HG02610 (cell line): ENCODE measurements around the gene IRF5.

Experiments
- ATAC-seq: cut with Tn5 transposase; IDR thresholded peaks from one replicate; pipeline ENCODE4 v1.9.1; 2021; ENCODE audit warnings: mild to moderate bottlenecking, moderate library complexity; ENCODE audit not compliant: unreplicated experiment

The IRF5 gene

GRCh38 chr7:128919881-128920799 lies 17.6 kb upstream of the IRF5 start:
- ATAC-seq = no peak

- ATAC-seq = no peak
Measured at GRCh38 chr7:128920913-128921582, 16.7 kb upstream of the IRF5 start.

GRCh38 chr7:128921866-128922440 lies 15.8 kb upstream of the IRF5 start:
- ATAC-seq = no peak

GRCh38 chr7:128922496-128923410 lies 15.0 kb upstream of the IRF5 start:
- no peak for ATAC-seq

- ATAC-seq = no peak
Measured at GRCh38 chr7:128923411-128923800, 14.3 kb upstream of the IRF5 start.

GRCh38 chr7:128924707-128925588 lies 12.8 kb upstream of the IRF5 start:
- ATAC-seq = no peak

- no peak for ATAC-seq
Measured at GRCh38 chr7:128928159-128928813, 9.4 kb upstream of the IRF5 start.

GRCh38 chr7:128928882-128929788 lies 8.6 kb upstream of the IRF5 start:
- no peak for ATAC-seq

- ATAC-seq = no peak
Measured at GRCh38 chr7:128931190-128931798, 6.4 kb upstream of the IRF5 start.

- no peak for ATAC-seq
Measured at GRCh38 chr7:128931965-128932861, 5.5 kb upstream of the IRF5 start.

GRCh38 chr7:128932862-128933179 lies 4.9 kb upstream of the IRF5 start:
- no peak for ATAC-seq

- peak; percentile 43 for ATAC-seq
Measured at GRCh38 chr7:128933180-128933891, 4.4 kb upstream of the IRF5 start.

GRCh38 chr7:128934361-128935341 lies 3.1 kb upstream of the IRF5 start:
- peak; percentile 30 for ATAC-seq

GRCh38 chr7:128935342-128935730 lies 2.4 kb upstream of the IRF5 start:
- ATAC-seq = no peak

GRCh38 chr7:128936798-128937197 lies 929 bp upstream of the IRF5 start:
- no peak for ATAC-seq
